HG03575 (cell line): ENCODE data around the gene LSMEM2.

ENCODE experiments used
- ATAC-seq: cut with Tn5 transposase; IDR thresholded peaks from one replicate; pipeline ENCODE4 v1.9.1; 2021; ENCODE audit not compliant: unreplicated experiment, insufficient number of reproducible peaks, low FRiP score; ENCODE audit errors: extremely low read depth

Gene LSMEM2

DNA sequence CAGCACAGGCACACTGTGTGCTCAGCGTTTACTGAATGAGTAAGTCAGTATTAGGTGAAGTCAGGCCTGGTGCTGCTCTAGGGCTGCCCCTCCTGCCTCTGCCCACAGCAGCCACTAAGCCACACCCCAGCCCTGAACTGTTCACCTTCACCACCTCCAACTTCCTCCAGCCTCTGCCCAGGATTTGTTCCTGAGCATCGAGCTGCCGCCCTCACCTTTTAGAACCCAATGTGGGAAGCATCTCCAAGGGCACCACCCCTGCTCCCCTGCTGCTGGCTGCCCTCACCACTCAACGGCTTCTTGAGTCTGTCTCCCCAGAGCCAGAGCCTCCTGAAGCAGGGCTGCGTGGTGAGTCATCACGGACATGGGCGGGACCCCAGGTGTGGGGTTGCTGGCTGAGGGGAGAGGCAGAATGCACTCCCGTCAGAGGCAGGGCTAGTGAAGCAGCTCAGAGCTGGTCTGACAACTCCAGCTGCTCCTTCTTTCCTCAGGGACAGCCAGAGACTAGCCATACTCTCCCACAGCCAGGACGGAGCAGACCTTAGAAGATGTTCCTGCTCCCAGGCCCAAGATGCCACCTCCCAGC is 37.9 kb downstream of the LSMEM2 start:
- no peak for ATAC-seq

DNA sequence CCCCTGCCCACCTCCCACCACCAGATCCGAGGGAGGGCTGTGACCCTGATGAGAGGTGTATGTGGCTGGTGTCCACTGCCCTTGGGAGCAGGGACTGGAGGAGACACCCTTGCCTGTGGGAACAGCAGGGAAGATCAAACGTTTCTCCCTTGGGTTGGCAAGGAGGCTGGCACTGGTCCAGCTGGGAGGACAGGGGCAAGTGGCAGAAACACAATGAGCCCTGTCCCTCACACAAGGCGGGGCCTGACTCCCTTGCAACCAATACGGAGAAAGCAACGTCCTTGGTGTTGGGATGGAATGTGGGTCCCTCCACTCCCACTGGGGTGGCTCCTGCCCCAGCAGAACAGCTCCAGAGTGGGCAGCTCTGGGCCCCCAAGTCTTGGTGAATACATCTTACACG is 38.4 kb downstream of the LSMEM2 start:
- no peak for ATAC-seq

DNA sequence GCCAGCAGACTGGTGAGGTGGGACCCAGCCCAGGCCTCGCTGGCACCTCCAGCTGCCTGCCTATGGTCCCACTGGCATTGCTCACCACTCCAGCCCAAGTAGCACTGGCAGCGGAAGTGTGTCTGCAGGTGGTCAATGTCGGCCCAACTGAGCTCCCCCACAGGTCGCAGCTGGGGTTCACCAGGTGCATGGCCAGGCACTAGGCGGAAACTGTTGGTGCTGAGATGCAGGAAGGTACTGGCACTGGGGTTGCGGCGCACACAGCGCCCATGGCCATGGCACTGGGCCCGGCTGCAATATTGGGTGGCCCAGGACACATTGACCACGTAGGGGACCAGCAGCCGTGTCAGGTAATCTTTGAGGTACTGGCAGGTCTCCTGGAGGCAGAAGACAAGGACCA is 39.3 kb downstream of the LSMEM2 start:
- ATAC-seq: no peak

DNA sequence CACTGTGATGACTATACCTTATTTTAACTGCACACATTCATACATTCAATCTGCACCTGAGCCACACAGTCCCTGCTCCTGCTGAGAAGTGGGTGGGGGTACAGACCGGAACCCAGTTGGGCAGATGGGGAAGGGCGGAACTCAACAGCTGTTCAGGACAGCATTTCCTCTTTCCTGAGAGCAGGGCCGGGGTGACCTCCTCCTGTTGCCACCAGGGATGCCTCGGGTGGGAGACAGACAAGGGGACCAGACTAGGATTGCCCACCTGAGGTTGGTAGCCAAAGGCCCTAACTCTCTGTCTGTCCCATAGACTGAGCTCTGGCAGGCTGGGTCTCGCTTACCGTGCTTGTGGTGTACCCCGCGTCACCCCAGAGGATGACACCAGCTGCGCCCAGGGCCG is 39.7 kb downstream of the LSMEM2 start:
- ATAC-seq: no peak

DNA sequence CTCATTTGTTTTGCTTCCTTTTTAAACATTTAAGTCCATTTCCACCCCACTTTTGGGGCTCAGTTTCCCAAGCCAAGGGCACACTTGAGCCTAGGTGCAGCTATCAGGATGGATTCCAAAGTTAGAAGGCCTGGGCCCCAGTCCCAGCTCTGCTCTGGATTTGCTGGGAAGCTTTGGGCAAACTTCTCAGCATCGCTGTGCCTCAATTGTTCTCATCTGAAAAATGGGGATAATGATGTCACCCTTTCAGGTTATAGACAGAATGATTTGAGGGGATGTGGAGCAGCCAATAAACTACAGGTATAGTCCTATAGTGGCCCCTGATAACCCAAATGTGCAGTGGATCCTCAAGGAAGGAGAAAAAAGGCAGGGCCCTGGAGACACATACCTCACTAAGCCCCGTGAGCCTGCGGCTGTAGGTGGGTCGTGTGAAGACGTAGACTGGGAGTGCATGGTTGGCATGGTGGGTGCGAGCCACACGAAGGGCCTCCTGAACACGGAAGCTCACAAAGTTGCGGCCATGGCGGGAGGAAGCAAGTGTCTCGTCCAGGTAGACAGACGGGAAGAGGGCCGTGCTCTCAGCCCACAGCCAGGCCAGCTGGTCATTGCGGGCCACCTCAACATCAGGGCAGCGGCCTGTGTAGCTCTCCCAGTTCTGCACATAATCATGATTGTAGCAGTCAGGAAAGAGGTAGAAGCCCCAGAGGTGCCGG is 40.5 kb downstream of the LSMEM2 start:
- no peak for ATAC-seq

DNA sequence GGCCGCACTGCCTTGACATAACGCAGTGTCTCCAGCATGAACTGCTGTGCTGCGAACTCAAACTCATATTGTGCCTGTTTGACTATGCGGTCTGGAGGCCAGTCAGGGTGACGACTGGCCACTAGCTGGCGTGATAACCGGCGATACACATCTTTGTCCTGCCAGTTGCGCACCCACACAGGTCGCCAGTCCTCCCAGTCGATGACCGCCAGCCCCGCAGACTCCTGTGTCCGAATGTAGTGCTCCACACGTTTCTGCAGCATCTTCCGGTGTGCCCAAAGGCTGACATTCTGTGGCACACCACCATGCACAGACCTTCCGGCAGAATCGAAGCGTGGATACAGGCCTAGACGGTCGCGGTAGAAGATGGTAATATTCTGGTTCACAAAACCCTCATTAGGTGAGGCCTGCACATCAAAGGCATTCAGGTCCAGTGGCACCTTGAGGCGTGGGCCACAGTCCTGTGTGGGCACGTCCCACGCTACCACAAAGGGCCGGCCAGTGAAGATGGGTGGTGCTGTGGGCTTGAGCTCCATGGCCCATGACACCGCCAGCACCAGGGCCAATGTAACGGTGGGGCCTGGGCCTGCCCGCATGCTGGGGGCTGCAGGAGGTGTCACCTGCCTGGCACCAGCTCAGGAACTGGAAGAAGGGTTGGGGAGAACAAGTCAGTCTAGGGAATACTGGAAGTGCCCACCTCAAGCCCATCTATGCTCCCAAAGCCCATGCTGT is 41.2 kb downstream of the LSMEM2 start:
- no peak for ATAC-seq

DNA sequence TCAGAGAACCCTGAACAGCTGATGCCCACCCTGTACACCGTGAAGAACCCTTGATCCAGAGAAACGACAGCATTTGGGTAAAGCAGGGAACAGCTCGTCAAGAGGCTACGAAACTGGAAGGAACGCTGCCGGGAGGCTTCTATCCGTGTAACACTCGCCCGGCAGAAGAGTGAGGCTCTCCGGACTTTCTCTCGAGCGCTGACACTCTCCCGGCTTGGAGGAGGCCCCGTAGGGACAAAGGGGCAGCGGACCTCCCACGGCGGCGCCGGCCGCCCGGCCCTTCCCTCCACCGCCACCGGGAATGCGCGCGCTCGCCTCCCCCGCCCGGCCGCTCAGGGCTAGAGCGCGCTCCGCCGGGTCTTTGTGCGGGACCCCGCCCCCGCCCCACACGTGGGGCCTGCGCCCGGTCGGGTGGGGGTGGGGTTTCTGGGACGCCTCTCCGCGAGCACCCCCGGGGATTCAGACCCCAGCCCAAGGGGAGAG is 42.0 kb downstream of the LSMEM2 start:
- no peak for ATAC-seq

DNA sequence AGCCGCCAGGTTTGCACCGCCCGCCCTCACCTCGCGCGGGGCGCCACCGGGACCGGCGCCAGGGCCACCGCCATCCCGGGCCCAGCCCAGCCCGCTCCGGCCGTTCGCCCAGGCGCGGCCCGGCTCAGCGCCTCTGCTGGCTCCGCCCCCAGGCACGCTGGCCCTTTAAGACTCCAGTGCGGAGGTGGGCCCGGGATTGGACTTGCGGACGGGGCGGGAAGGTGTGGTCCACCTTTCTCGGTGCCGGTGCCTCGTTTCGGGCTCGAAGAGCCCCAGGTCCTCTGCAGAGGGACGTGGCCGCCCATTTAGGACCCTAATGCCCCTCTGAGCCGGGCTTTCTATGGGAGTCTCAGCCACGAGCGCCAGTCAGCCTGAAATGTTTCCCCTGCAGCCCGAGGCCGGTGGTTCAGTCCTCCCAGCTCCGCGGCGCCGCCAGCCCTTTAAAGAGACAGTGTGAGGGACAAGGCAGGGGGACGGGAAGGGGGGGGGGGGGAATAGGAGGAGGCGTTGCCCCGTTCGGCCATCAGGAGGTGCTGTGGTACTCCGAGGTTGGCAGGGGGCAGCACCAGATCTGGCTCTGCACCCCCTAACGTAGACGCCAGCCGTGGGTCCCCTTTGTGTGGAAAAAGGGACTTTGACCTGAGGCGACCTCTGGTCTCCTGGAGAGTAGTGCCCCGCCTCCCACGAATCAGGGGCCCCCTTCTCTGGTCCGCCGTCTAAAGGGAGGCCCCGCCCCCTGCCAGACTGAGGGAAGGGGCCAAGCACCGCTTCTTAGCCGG is 42.6 kb downstream of the LSMEM2 start:
- no peak for ATAC-seq

DNA sequence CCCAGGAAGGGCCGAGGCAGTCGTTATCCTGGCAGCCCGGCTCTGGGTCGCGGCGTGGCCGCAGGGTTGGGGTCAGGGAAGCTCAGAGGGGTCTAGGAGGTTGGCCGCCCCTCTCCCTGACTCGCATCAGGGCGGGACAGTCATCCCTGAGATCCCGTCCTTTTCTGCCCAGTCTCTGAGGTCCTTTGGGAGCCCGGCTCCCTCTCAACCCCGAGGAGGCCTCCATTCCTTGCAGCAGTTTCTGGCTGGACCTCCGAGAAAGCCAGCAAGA is 43.2 kb downstream of the LSMEM2 start:
- ATAC-seq: no peak

DNA sequence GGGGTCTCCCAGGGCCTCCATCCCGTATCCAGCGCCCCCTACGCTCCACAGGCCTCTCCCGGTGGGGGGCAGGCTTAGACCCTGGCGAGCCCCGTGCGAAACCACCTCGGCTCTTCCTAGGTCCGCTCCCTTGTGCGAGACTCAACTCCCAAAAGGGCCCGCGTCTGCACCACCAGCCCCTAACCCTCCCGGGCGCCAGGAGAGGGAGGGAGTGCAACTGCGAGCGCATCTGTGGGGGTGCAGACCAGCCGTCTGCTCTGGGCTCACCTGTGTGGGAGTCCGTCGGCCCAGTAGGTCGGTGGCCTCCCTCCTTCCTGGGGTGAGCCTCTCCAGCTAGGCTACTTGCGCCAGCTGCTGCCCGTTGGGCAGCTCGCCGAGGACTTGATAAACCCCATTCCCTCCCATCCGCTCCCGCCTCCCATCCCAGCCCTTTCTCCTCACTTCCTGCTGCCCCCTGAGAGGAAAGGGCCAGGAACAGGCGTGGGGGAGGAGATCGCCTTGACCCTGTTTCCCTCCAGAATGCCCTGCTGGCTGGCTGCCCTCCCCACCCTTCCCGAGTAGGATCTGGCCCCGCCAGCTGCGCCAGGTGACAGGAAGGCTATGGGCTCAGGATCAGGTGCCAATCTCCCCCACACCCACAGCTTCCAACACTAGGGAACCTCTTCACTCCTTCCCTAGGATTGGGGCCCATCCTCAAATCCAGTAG is 43.7 kb downstream of the LSMEM2 start, which contains the start of gene HYAL2:
HYAL2 (minus strand) TSS at position 360 of the 706 bp plus-strand sequence. CDS start 2,256 bp downstream, outside the sequence.
- no peak for ATAC-seq

DNA sequence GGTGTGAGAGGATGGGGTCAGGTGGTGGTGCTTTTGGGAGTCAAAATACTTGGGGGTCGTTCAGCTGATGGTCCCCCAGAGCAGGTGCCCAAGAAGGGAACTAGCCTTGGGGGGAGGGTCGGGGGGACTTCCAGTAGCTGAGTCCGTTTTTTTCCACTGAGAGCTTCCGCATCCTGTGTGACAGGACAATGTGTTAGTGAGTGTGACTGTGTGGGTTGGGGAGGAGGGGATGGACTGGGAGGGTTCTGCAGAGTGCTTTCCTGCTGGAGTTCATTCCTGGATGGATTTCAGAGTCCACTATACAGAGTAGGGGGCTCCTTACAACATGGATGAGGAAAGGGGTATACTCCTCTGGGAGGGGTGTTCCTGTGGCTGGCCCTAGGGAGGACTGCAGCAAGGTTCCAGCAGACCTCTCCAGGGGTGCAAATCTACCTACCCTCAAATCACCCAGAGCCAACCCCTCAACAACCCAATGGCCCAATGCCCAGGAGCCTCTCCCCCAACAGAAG is 44.3 kb downstream of the LSMEM2 start:
- ATAC-seq: no peak

DNA sequence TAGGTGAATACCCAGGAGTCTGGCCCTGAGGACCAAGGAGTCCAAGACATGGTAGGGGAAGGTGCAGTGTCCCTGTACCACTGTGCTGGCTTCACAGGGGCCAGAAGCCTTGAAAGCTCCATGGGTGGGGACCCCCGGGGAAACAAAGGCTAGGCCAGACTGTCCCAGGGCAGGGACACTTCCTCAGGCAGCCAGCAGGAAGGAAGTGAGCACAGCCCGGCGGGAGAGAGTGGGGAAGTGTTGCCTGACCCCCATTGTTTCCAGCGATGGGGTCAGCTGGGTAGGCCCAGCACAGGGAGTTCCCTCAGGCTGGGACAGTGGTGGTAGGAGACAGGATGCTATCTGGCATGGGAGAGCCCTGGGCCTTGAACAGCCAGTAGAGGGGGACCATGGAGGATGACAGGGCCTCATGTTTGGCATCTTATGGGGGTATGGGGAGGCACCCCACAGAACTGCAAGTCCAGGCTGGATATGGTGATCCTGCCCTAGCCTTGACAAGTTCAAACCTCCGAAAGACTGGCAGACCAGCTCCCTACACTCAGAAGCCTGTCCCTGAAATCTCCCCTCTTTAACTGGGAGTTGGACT is 44.8 kb downstream of the LSMEM2 start:
- no peak for ATAC-seq

DNA sequence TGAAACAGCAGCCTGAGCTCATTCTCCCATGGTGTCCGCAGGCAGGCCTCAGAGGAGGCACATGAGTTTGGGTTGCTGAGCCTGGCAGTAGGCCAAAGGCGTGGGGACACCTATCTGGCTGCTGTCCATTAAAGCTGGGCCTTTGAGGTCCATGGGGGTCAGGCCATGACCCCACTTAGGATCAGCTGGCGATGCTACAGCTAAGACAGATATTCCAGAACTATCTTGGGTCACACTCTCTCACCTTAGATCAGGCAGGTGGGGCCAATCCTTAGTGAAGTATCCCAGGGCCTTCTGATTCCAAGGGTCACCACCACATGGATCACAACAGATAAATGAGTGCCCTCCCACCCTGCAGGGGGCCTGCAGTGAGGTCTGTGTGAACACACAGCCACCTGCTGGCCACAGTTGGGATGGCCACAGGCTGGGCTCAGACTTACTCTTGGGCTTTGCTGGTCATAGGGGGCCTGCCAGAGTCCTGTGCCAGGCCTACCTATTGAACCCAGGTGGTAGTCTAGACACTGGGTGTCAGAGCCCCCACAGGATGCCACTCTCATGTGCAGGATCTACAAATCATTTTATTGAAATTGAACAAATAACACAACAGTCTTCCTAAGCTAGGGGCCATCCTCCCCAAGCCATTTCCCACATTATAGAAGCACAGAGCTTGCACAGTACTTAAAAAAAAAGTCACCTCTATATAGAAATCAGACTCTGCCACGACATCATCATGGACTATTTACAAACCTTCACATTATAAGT is 45.6 kb downstream of the LSMEM2 start:
- ATAC-seq: no peak

DNA sequence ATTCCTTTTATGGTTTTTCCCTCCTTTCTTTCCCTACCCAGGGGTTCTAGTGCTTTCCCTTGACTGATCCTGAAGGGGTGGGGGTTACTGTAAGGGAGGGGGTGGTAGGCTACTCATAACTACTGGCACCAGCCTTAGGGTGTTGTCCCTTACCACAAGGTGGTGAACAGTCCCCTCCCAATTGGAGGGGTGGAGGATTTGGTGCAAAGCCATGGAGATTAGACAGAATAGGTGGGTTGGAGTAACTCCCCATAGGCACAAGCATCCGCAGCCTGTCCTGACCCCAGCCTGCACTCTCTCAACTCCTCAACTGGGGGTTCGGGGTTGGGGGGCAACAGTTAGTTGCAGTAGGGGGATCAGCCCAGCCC is 46.2 kb downstream of the LSMEM2 start:
- no peak for ATAC-seq

DNA sequence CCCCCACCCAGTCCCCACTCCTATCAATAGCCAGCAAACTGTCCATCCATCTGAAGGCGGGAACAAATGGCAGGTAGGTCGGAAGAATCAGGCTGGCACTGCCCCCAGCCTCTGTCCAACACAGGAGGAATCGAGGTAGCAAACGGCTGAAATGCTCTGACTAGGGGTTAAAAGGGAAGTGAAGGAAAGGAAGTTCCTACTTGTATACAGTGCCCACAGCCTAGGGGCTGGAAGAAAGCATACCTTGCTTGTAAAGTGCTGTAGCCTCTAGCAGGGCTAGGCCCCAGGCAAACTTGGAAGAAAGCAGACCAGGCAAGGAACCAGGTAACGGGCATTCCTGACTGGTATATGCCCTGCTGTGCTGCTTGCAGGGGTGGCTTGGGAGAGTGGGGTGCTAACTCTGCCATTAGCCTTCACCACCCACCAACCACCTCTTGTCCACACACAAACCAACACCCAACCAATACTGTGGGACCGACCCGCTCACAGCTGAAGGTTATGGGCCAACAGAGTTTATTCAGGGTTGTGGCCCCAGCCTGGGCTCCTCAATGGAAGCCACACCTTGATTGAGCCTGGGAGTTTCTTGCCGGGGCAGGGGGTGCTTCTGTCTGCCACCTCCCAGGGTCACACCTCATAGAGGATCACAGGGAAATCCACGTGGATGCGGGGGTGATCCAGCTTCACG is 46.8 kb downstream of the LSMEM2 start:
- ATAC-seq: no peak

DNA sequence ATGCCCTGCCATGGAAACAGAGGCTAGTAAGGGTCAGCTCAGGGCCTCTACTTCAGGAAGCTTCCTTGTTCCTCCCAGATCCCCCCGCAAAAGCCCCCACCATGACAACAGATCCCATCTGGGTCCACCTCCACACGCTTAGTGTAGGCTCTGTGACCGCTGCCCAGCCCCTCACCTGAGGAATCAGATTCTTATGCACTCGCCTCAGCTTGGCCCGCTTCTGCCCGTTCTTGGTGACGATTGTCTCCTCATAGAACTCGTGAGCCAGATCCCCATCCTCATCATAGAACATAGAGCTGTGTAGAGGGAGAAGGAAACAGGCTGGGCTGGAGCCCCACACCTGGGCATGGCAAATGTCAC is 47.3 kb downstream of the LSMEM2 start:
- no peak for ATAC-seq

DNA sequence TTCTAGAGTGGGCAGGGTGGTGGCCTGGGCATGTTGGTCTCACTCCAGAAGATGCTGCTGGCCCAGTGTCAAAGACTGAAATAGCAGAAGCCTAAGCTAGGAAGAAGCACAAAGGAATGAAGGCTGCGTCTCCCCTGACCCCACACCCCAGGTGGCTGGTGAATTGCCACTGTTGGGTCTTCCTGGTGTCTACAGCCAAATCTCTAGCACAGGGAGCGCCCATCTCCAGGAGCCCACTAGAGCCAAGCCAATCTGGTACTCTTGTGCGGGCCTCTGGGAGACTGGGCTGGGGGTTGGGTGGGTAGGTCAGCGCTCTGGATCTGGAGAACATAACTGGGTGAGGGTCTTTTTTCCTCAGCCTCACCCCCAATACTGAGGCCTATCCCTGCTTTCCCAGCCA is 48.2 kb downstream of the LSMEM2 start:
- no peak for ATAC-seq
